HG02798 (cell line): ENCODE measurements around the gene TAF4B.
A peak's percentile ranks its signal among the peaks of the same experiment; 100 is the strongest.
"Not testable (repeated sequence)": the region's sequence is repeated elsewhere in the genome, so short reads cannot be mapped to it uniquely, and the experiment has no call there.

ENCODE experiments used
- ATAC-seq: cut with Tn5 transposase; IDR thresholded peaks from one replicate; pipeline ENCODE4 v1.9.1; 2021; ENCODE audit warnings: mild to moderate bottlenecking; ENCODE audit not compliant: unreplicated experiment, poor library complexity

TAF4B gene

GRCh38 chr18:26417190-26417589, 190.9 kb downstream of the TAF4B start:
- no peak for ATAC-seq

- no peak for ATAC-seq
These were observed 192.0 kb downstream of the TAF4B start for GRCh38 chr18:26418225-26418624.

GRCh38 chr18:26419746-26420145, 193.5 kb downstream of the TAF4B start:
- ATAC-seq = no peak

- no peak for ATAC-seq
These were observed 195.3 kb downstream of the TAF4B start for GRCh38 chr18:26421503-26421902.

- ATAC-seq = no peak
These were observed 195.7 kb downstream of the TAF4B start for GRCh38 chr18:26421931-26422330.

- peak; percentile 84 for ATAC-seq
These were observed 196.4 kb downstream of the TAF4B start for GRCh38 chr18:26422472-26423162.

- no peak for ATAC-seq
These were observed 198.3 kb downstream of the TAF4B start for GRCh38 chr18:26424428-26425147.

- ATAC-seq = no peak
These were observed 198.9 kb downstream of the TAF4B start for GRCh38 chr18:26425148-26425531.

GRCh38 chr18:26429535-26430226, 203.4 kb downstream of the TAF4B start:
- ATAC-seq = no peak

- peak; percentile 67 for ATAC-seq
These were observed 206.6 kb downstream of the TAF4B start for GRCh38 chr18:26432651-26433424.

- ATAC-seq = no peak
These were observed 208.6 kb downstream of the TAF4B start for GRCh38 chr18:26434887-26435286.

GRCh38 chr18:26435415-26436095, 209.3 kb downstream of the TAF4B start:
- ATAC-seq = no peak

- ATAC-seq = no peak
These were observed 210.2 kb downstream of the TAF4B start for GRCh38 chr18:26436176-26437051.

GRCh38 chr18:26437634-26438033, 211.4 kb downstream of the TAF4B start:
- not testable (repeated sequence) for ATAC-seq

- peak; percentile 95 for ATAC-seq
These were observed 212.7 kb downstream of the TAF4B start for GRCh38 chr18:26438980-26439379.

- ATAC-seq = no peak
These were observed 213.3 kb downstream of the TAF4B start for GRCh38 chr18:26439537-26439936.

- no peak for ATAC-seq
These were observed 214.4 kb downstream of the TAF4B start for GRCh38 chr18:26440644-26441043.
